ENCODE data around the gene ARHGEF40.
A peak's percentile ranks its signal among the peaks of the same experiment; 100 is the strongest.

Gene ARHGEF40

DNA sequence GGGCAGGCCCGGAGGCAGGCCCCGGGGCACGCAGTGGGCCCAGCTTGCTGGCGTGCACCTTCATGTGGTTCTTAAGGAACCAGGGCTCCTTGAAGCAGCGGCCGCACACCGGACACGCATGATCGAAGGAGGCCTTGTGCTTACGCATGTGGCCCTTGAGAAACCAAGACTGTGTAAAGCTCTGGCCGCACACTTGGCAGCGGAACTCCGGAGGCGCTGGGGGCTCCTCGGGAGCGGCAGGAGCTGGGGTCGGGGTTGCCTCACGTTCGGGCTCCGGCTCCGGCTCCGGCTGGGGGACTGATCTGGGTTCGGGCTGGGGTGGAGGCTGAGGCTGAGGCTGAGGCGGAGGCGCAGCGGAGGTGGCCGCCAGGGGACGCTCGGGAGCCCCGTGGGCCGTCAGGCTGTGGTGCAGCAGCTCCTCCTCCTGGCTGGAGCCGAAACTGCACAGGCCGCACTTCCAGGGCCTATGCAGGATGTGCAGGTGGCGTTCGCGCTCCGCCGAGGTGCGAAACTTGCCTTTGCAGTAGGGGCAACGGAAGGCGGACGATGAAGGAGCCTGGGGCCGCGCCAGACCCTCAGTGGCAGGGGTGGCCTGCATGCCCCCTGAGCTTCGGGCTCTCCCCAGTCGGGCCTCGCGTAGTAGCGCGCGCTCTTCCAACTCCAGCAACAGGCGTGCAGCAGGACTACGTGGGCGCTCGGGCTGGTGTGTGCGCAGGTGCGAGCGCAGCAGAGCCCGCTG lies 22.3 kb downstream of the ARHGEF40 start:
- peak; percentile 87 for DNase-seq
- in situ Hi-C loops (cut with MboI; ENCODE audit: low pct_unique_long_range_greater_than_20kb, low sequenced_read_pairs): no loop called here

DNA sequence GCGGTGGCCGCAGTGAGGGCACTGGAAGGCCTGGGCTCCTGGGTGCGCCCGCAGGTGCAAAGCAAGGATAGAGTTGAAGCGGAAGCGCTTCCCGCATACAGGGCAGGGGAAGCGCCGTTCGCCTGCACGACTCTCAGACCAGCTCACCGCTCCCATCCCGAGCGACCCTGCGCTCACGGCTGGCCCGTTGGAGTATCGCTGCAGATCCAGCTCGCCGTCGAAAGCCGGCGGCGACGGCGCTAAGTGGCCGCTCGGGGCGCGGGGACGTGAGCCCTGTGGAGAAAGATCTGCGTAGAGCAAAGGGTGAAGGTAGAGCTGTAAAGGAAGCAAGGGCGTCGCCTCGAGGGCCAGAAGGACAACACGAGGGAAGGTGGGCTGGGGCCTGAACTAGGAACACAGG lies 22.9 kb downstream of the ARHGEF40 start:
- DNase-seq: no peak
- in situ Hi-C loops (cut with MboI; ENCODE audit: low pct_unique_long_range_greater_than_20kb, low sequenced_read_pairs): no loop called here

DNA sequence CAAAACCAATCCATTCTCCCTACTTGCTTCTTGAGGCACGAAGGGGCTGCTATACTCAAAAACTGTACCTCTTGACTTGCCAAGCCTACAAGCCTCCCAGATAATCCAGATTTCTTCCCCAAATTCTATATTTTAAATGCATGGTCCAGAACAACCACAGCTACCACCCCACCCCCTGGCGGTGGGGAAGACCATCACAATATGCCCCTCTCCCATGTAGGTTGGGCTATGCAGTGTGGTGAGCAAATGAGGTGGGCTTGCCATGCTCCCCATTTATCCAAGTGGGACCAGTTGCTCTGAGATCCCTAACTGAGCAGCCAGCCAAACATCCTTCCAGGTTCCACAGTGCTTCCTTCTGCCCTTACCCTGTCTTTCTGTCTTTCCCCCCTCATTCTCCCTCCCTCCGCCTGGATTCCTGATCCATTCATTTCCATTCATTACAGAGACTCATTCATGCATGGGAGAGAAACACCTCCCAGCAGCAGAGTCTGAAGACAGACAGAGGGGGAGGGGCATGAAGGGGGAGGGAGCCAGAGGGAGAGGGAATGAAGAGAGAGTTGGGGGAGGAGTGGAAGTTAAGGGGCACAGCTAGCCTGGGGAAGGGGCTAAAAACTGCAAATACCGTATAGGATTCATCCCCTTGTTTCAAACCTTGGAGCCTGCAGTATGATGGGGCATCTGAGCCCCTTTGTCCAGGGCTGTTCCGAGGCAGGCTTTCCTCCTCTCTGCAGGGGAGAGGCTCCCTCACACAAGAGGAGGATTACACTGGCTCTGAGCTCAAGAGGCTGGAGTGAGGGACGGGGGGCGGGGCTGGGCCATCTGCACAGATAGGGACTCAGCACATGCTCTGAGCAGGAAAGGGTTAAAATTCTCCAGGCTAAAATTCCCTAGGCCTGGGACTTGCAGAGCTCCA lies 23.9 kb downstream of the ARHGEF40 start:
- no peak for DNase-seq
- in situ Hi-C loops (cut with MboI; ENCODE audit: low pct_unique_long_range_greater_than_20kb, low sequenced_read_pairs): no loop called here

DNA sequence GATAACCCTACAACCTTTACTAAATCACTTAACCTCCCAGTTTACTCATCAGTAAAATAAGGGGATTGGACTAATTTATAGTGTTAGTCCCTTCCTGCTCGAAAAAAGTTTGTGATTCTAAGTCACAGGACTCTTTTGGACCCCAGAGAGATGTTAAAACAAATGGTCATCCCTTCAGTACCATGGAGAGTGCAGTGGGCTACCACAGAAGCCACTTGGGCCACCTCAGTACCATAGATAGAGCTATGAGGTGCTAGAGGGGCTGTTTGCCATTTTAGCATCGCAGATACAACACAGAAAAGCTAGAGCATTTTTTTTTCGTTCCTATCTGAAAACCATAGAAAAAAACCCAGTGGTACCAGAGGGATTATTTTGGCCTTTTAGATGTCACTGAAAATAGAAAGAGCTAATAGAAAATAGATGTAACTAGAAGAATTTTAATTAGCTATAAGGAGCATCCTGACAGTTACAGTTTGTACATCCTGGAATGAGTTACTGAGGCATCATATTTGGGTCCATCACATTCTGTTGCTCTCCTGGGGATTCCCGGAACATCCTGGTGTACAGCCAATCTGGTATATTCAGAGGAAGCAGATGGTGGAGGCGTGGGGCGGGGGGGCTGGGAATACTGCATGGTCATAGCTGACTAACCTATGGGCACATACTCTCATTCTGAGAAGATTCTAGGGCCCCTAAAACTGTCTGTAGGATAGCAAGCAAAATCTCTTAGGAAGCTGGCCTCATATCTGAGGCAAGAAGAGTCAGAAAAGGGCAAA lies 25.5 kb downstream of the ARHGEF40 start:
- DNase-seq: no peak

DNA sequence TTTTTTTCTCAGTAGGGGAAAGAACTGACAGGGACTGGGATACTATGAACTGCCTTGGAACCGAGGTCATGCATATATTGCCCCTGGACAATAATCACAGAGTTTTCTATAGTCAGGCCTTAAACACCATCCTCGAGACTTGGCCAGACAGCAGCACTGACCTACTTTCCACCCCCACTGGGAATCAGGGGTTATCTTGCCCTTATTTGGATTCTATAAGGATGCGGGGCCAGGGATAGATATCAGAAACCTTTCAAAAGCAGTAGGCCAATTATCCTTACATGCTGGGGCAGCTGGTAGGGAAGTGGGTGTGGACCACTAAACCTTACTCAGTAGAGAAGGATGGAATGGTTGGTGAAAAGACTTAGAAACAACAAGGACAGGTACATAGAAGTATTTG lies 26.3 kb downstream of the ARHGEF40 start:
- in situ Hi-C loops (cut with MboI; ENCODE audit: low pct_unique_long_range_greater_than_20kb, low sequenced_read_pairs): no loop called here
- no peak for DNase-seq

More for the DNA sequence above, 25.5 kb downstream of the ARHGEF40 start:
- in situ Hi-C loops (cut with MboI; ENCODE audit: low pct_unique_long_range_greater_than_20kb, low sequenced_read_pairs): no loop called here

DNA sequence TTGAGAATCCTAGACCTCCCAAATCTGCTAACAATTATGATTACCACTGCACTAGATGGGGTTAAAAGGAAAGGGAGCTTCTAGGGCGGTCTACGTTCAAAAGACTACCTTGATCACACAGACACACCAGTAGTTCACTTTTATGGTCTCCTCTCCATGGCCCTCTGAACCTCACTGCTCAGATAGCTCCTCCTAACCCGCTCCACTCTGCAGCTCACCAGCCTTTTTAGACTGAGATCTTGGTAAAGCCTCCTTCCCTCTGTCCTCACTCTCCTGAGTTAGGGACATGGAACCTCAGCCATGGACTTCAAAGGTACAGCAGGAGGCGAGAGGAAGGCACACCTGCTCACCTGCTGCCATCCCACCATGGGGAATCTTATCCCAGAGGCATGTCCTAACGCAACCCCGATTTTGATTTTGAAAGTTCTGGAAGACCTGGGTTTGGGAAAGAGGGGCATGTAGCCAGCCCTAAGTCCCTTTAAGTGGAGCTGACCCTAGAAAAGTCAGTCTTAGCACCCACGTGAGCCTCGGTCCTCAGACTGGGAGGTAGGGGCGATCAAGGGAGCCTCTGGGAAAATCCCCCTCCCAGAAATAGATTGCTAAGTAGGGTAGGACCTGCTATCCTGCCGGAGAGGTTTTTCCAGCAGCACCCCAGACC lies 27.0 kb downstream of the ARHGEF40 start:
- DNase-seq: no peak
- in situ Hi-C loops (cut with MboI; ENCODE audit: low pct_unique_long_range_greater_than_20kb, low sequenced_read_pairs): no loop called here

DNA sequence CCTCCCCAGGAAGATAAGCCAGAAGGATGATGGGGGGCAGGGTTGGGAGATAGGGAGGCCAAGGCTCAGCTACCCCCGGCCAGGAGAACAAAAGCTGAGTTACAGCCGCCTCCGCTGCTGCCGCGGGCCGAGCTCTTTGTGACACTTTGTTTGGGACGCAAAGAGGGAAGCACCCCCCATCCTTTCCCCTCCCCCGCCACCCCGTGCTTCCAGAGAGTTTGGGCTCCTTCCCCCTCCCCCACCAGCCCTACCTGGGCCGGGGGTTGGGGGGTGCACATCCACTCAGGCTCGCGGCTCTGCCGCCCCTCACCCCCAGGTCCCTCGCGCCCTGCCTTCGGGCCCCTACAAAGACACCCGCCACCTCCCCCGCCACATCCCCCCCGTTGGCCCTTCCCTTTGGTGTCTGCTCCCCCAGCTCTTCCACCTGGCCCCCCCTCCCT lies 27.6 kb downstream of the ARHGEF40 start:
- in situ Hi-C loops (cut with MboI; ENCODE audit: low pct_unique_long_range_greater_than_20kb, low sequenced_read_pairs): no loop called here
- DNase-seq: no peak

DNA sequence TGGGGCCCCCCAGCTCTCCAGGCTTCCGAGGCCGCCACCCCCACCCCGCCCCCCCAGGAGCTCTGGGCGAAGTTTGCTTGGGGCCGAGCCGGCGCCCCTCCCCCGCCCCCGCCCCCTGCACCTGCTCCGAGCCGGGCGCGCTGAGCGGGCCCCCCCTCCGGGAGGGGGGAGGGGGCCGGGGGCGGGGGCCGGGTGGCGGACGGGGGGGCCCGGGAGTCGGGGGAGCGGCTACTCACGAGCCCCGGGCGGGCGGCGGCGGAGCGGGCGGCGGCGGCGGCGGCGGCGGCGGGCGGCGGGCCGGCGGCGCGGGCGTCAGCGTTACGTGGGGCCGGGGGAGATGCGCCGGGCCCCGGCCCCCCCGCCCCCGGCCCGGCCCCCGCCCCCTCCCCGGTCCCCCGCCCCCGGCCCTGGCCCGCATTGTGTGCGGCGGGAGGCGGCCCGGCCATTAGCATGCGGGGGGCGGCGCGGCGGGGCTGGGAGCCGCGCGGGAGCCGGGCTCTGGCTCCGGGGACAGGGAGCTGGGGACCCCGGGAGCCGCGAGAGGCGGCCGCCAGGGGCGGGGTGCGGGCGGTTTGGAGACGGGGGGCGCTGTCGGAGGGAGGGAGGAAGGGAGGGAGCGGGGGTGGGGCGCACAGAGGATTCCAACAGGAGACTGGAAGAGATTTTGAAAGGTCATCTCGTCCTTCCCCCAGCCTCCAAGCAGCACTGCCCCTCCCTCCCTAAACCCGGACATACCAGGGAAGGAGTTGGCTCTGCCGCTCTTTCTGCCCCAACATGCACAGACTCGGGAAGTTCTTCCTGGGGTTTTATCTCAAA lies 28.2 kb downstream of the ARHGEF40 start, which contains the start of gene ZNF219:
ZNF219 (minus strand) TSS at position 580 of the 816 bp plus-strand sequence. CDS start 5,064 bp downstream, outside the sequence.
- in situ Hi-C loops (cut with MboI; ENCODE audit: low pct_unique_long_range_greater_than_20kb, low sequenced_read_pairs): no loop called here
- peak; percentile 40 for DNase-seq

DNA sequence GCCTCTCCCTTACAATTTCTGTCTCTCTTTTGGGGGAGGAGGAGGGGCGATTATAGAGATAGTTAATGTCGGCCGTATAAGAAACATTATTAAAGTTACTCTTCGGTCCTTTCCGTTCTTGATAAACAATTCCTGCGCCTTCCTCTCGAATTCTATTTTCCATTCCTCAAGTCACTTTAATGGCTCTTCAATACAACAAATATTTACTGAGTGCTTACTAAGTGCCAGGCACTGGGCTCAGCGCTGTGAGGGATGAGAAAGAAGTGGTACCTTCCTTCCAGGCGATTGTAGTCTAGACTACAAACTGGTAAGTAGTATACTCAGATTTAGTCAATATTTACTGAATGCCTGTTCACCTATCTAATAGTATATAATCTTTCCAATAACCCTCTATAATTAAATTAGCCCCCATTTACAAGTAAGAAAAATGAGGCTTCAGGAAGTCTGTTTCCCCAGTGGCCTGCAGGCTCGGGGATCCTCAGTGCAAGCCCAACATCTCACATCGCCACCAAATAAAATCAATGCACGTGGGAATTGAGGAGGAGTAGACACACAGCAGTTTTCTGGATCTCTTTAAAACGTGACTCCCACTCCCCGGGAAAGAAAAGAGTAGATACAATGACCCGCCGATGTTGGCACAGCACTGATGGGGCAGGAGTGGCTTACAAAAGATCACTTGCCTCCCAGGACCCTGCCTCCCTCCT lies 28.9 kb downstream of the ARHGEF40 start:
- no peak for DNase-seq
- in situ Hi-C loops (cut with MboI; ENCODE audit: low pct_unique_long_range_greater_than_20kb, low sequenced_read_pairs): no loop called here

DNA sequence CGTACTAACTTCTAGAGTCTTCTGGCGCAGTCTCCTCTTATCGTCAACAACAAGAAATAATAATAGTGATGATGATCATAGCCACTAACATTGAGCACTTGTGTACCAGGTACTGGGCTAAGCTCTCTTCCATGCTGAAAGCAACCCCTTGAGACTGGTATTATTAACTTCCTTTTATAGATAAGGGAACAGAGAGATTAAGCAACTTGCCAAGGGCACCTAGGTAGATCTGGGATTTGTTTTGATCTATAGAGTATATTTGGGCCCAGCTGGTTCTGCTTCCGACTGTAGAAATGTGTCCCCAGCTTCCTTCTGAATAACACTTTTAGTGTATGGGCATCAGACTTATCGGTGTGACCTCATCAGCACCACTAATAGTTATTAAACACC lies 29.5 kb downstream of the ARHGEF40 start:
- in situ Hi-C loops (cut with MboI; ENCODE audit: low pct_unique_long_range_greater_than_20kb, low sequenced_read_pairs): no loop called here
- no peak for DNase-seq

DNA sequence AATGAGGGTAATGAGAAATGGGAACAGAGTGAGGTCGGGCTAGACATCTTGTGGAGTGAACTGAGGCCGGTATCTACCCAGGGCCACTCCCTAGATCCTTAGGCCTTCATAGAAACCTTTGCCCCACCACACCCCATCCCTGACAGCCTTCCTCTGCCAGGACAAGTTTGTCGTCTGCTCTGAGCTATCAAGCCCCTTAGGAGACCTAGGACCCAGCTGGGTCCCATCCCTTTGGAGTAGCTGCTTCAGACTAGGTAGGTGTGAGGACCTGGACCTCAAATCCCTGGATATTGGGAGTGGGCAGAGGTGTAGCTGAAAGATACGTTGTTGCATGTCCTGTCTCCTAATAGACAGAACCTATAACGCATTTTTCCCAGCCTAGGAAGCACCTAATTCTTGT lies 30.8 kb downstream of the ARHGEF40 start, which contains the start of gene TMEM253:
TMEM253 (plus strand) TSS at position 136 of the 400 bp plus-strand sequence. CDS start 278 bp downstream, outside the sequence.
- no peak for DNase-seq

DNA sequence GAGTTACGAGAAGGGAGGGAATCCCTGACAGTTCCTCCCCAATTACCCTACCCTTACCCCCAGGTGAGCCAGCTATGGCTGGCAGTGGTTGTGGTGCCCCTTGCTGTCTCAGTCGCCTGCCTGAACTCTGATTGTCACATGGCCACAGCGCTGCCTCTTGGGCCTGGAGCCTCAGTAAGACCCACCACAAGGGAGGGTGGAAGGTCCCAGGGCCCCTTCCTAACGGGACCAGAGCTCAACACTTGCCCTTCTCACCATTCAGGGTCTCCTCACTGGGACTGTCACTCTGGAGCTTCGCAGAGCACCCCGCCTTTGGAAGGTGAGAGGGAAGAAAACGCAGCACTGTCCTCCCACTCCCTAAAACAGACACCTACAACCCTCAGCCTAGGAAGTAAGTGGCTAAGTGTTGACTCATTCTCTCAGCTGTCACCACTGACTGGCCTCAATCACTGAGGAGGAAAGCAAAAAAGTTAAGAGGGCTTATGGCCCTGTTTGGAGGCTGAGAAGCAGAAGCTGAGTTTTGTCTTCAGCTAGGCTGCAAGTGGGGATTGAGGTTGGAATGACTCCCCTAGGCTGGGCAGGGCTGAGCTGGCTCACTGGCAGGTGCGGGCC lies 31.8 kb downstream of the ARHGEF40 start:
- in situ Hi-C loops (cut with MboI; ENCODE audit: low pct_unique_long_range_greater_than_20kb, low sequenced_read_pairs): no loop called here
- DNase-seq: no peak

More for the DNA sequence above, 30.8 kb downstream of the ARHGEF40 start, which contains the start of gene TMEM253:
- in situ Hi-C loops (cut with MboI; ENCODE audit: low pct_unique_long_range_greater_than_20kb, low sequenced_read_pairs): no loop called here

DNA sequence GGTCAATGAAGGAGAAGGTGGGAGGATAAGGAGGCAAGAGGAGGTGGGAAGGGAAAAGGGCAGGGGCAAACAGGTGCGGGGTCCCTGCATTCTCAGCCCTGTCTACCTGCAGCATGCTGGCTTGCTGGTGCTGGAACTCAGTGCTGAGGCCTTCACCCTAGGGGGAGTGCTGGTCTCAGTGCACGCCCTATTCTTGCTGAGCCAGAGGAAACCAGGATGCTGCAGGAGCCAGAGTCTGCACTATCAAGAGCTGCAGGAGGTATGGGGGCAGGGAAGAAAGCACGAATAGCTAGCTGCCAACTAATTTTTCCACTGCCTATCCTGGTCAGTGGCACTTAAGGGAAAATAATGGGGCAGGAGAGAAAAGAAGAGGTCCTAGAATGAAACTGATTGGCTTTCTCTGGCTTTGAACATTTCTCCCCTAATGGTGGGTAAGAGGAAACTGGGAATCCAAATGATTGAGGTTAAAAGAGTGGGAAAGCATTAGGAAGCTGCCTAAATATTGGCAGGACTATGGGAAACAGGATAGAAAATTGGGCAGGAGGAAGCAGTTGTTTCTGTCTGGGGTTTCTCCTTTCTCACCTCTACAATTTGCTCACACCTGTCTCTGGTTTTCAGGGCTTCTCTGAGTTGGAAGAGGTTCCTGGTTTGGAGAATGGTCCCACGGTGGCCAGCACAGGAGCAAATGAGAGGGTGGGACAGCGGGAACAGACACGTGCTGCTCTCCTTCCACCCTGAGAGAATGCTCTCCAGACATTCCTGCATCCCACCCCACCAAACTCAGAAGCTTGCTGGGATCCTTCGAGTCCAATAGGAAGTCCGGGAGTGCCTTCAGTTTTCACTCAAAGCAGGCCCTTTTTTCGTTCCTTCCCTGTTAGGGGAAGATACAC lies 32.7 kb downstream of the ARHGEF40 start:
- DNase-seq: no peak
- in situ Hi-C loops (cut with MboI; ENCODE audit: low pct_unique_long_range_greater_than_20kb, low sequenced_read_pairs): no loop called here

DNA sequence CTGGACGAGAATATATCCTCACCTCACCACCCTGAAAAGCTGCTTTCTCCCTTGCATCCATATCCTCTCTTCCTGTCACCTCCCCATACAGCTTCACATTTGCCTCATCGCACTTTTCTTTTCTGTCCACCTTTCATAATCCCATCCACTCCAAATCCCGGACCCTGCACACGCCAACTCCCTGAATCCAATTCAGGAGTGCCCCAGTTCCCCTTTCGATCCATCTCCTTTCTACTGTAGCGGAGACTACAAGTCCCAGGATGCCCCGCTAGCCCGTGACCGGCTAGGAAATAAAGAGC lies 33.3 kb downstream of the ARHGEF40 start:
- in situ Hi-C loops (cut with MboI; ENCODE audit: low pct_unique_long_range_greater_than_20kb, low sequenced_read_pairs): no loop called here
- no peak for DNase-seq

DNA sequence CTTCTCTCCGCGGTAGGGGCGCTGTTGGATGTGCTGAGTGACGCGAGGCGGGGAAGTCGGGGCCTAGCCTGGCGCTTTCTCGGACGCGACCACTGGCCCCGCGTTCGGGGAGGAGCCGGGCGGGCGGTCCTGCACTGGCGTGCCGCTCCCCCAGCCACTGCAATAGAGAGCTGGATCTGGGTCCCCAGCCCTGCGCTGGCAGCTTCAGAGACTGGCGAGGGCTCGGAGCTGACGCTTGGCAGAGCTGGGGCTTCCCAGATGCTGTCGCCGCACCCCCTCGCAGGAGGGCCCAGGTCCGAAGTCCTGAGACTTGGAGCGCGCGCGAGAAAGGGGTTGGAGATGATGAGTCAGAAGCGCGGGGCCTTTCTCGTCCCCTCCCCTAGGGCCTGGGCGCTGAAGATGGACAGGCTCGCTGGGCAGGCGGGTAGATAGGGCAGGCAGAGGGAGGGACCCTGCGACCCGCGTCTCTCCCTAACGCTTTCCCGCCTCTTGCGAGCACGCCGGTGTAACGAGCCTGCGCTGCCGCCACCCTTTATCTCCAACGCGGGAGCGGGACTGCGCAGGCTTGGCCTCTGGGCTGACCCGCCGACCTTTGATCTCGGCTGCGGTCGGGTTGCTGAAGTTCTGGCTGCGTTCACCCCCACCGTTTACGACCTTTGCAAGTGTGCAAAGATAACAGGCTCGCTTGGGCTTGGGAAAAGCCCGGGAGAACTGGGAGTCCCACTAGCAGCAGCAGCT lies 33.8 kb downstream of the ARHGEF40 start:
- in situ Hi-C loops (cut with MboI; ENCODE audit: low pct_unique_long_range_greater_than_20kb, low sequenced_read_pairs): no loop called here

More for the DNA sequence above, 33.8 kb downstream of the ARHGEF40 start:
- peak; percentile 97 for DNase-seq

Data from KBM-7 (cell line).